Heart left ventricle (tissue), 16 donors: ENCODE results near the gene LHCGR. TPM values are rescaled to one million over a fixed set of nuclear protein-coding genes. Genes with fewer than 3 reads are reported as not detected.
A peak's percentile ranks its signal among the peaks of the same experiment; 100 is the strongest.

ENCODE experiments used
- ATAC-seq, 4 donors: fragments of 200-7000 bp; cut with Tn5 transposase; one replicate each; pipeline ENCODE4 v1.9.1; 2020 to 2022; ENCODE audit warnings: moderate library complexity in 4 of 4, mild to moderate bottlenecking in 3 of 4, moderate number of reproducible peaks in 1 of 4
- DNase-seq, 5 donors: peaks; one replicate each; pipeline ENCODE4 v3.0.0-alpha.2; 2020
- H3K27ac ChIP-seq, 12 donors: fragments of 200-600 bp; sonication (generic) in 4 of 12; one replicate each; pipeline versions ENCODE4 v1.5.0 to v1.8.0; 2016 to 2022; ENCODE audit warnings: mild to moderate bottlenecking in 2 of 12
- H3K27me3 ChIP-seq, 9 donors: fragments of 200-600 bp; sonication (generic) in 2 of 9; one replicate each; pipeline versions ENCODE4 v1.5.1 to v1.8.0; 2016 to 2022; ENCODE audit warnings: mild to moderate bottlenecking in 3 of 9
- H3K36me3 ChIP-seq, 9 donors: fragments of 200-600 bp; sonication (generic) in 2 of 9; one replicate each; pipeline versions ENCODE4 v1.5.0 to v1.8.0; 2018 to 2022; ENCODE audit warnings: mild to moderate bottlenecking in 2 of 9
- H3K4me1 ChIP-seq, 12 donors: fragments of 200-600 bp; sonication (generic) in 4 of 12; one replicate each; pipeline versions ENCODE4 v1.5.0 to v1.8.0; 2016 to 2022; ENCODE audit warnings: mild to moderate bottlenecking in 3 of 12
- H3K4me3 ChIP-seq, 12 donors: fragments of 200-600 bp; sonication (generic) in 4 of 12; one replicate each; pipeline versions ENCODE4 v1.5.0 to v1.8.0; 2017 to 2022; ENCODE audit warnings: mild to moderate bottlenecking in 9 of 12, moderate library complexity in 4 of 12
- H3K9me3 ChIP-seq, 12 donors: fragments of 200-600 bp; sonication (generic) in 4 of 12; one replicate each; pipeline versions ENCODE4 v1.5.0 to v1.8.0; 2016 to 2022; ENCODE audit warnings: mild to moderate bottlenecking in 1 of 12
- POLR2A ChIP-seq, 2 donors: fragments of 450-650 bp; IDR thresholded peaks; one replicate each; pipeline ENCODE4 v1.6.1; 2017; ENCODE audit warnings: antibody characterized with exemption in 2 of 2, mild to moderate bottlenecking in 2 of 2, moderate library complexity in 2 of 2
- WGBS, 4 donors: extraction: QIAGEN DNeasy Blood & Tissue Kit in 2 of 4; methylation state at CpG; one replicate each; pipeline versions ENCODE4 v1.1.5 to v1.1.7; 2013 to 2018; 5-methylcytosine and 5-hydroxymethylcytosine counted together
- intact Hi-C, 10 donors: fragments of 100-400 bp; cut with DNase I; formaldehyde crosslinking; loops; one replicate each; pipeline versions ENCODE4 v1.11.1 to v1.14.2; 2022
- polyA plus RNA-seq, 2 donors: library from polyadenylated mRNA; stranded (reverse); fragments of 200-250 nt; gene quantifications; one replicate each; pipeline ENCODE4 v1.2.3, GENCODE V29; 2013
- total RNA-seq, 9 donors: library from RNA; depleted of rRNA in 2 of 9; stranded (reverse); fragments of >200 nt in 2 of 9; fragmentation: NEBNext Ultra II Directional in 3 of 9; extraction: Animal tissue kit (Norgen Biotek cat#: 25700) in 3 of 9; gene quantifications; one replicate each; pipeline versions ENCODE4 v1.1.0 to v1.2.4, GENCODE V29; 2016 to 2023
- TF ChIP-seq, protein P1 (sequence below), 12 donors: fragments of 200-600 bp; sonication (generic) in 4 of 12; IDR thresholded peaks; one replicate each; pipeline versions ENCODE4 v1.5.0 to v1.8.0; 2018 to 2022; ENCODE audit warnings: antibody characterized with exemption in 12 of 12, mild to moderate bottlenecking in 5 of 12
- donor health status: ischemic (EF 13 %, LVEDD 7.1; RV severe dilation, severe dysfunction).
- donor health status: healthy with polysubstance abuse.
- donor health status: DM: no; HTN: yes; CAD: no.
- donor health status: DM: no; HTN: no; CAD: no.
- donor health status: ischemic (EF 25% LVEDD 6.9; RV normal size, moderate dysfunction).
- donor health status: ischemic (EF 25% LVEDD 5.7; RV mildly dilated, moderate dysfunction).
- donor health status: healthy.
- donor health status: DM: yes; HTN: yes; CAD: no.
- donor health status: ischemic (EF 35%, LVEDD 5.7; RV mildly dilated, moderate dysfunction).
- donor health status: nonischemic (EF 11% LVEDD 7.7; RV severe dilation, severe dysfunction).
- donor health status: DM: yes; HTN: yes; CAD: no.
- donor health status: PGD.
- donor health status: ischemic (EF 29% LVEDD 5.4; RV normal size, mild dysfunction).
- donor health status: nonischemic (EF 23%, LVEDD 6.1; RV moderate dilation, normal function).

The LHCGR gene
- total and polyA plus RNA-seq, 11 donors = 0.09 to 1.4 (median 0.42) TPM; not detected in 6

DNA sequence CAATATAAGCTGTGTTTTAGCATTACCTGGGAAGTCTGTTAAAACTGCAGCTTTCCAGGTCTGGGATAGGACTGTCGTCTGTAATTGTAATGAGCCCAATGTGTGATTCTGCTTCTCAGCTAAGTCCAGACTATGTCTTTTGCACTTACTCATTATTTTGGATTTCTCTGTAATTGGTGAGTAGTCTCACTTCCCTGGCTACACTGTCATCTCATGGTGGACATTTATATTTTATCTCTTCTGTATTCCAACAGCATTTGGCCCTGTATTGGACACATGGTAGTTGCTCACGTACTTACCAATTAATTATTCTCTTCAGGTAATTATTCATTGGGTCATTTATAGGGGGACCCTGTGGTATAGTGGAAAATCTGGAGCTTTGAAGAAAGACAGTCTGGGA lies 28.0 kb downstream of the LHCGR start:
- no peak for TF ChIP-seq POLR2A (IDR thresholded peaks at IDR 0.05)
- TF ChIP-seq, protein P1, sequence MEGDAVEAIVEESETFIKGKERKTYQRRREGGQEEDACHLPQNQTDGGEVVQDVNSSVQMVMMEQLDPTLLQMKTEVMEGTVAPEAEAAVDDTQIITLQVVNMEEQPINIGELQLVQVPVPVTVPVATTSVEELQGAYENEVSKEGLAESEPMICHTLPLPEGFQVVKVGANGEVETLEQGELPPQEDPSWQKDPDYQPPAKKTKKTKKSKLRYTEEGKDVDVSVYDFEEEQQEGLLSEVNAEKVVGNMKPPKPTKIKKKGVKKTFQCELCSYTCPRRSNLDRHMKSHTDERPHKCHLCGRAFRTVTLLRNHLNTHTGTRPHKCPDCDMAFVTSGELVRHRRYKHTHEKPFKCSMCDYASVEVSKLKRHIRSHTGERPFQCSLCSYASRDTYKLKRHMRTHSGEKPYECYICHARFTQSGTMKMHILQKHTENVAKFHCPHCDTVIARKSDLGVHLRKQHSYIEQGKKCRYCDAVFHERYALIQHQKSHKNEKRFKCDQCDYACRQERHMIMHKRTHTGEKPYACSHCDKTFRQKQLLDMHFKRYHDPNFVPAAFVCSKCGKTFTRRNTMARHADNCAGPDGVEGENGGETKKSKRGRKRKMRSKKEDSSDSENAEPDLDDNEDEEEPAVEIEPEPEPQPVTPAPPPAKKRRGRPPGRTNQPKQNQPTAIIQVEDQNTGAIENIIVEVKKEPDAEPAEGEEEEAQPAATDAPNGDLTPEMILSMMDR (IDR thresholded peaks at IDR 0.05) = peak in 2 of 12 donors; percentile 22 to 41
- no peaks in the 10 kb centered on the region for H3K36me3 ChIP-seq
- peak in 1 of 4 donors; percentile 30 for ATAC-seq
- H3K4me1 ChIP-seq = peaks cover 0 to 14% (median 3%) of the 10 kb centered on the region in 12 donors
- 63 to 90% (median 87%) methylated on average over 2 of the region's 2 CpGs for WGBS, 4 donors
- intact Hi-C loops = loop anchor here in 3 of 10 donors (5.0 to 10.0 kb wide), 2 partner anchors 123 to 125 kb away; no protein-coding TSS in a partner anchor
- DNase-seq = no peak
- no peak overlapping the region for H3K4me3 ChIP-seq
- no peaks in the 10 kb centered on the region for H3K27me3 ChIP-seq
- peak overlapping the region in 1 of 12 donors; percentile 60 for H3K27ac ChIP-seq
- H3K9me3 ChIP-seq = no peaks in the 10 kb centered on the region

DNA sequence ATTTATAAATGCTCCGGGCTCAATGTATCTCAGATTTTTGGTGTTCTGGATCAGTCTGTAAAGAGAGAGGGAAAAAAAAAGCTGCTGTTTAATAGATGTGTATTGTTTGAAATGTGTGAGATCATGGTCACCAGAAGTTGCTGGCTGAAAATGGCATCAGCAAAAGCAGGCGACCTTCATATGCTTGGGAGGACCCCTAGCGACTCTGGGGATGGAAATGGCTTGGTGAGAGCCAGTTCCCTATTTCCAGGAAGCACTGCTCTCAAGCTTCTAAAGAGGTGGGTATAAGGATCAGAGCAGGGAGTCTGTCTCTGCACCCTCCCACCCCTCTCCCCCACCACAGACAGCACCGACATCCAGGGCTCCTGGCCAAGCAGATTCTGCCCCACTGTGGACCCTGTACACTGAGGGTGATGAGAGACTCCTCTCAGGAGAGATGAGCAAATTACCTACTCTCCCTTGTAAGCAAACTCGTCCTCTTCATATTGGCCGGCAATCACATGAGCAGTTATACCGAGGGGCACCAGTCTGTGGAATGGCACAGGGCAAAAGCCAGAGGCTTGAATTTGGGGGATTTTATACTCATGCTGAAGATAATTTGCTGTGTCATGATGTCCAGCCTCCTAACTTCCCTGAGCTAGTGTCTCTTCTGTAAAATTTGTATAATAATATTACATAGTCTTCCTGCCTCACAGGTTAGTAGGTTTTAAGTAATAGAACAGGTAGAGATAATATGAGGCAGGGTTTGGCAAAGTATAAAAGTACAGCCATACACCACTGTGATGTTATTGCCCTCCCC lies 29.6 kb downstream of the LHCGR start:
- TF ChIP-seq POLR2A (IDR thresholded peaks at IDR 0.05) = no peak
- TF ChIP-seq, protein P1 (IDR thresholded peaks at IDR 0.05) = no peak
- Histone ChIP-seq H3K4me1 (peaks cover 0 to 14% (median 3%) of the 10 kb centered on the region in 12 donors), H3K36me3 (no peaks in the 10 kb centered on the region), H3K9me3 (no peaks in the 10 kb centered on the region), H3K27me3 (no peaks in the 10 kb centered on the region), H3K4me3 (no peak overlapping the region), H3K27ac (no peak overlapping the region)
- WGBS, 4 donors = 63 to 72% (median 67%) methylated on average over 6 to 7 of the region's 7 CpGs
- ATAC-seq = no peak
- no peak for DNase-seq
- intact Hi-C loops = loop anchor here in 3 of 10 donors (5.0 to 10.0 kb wide), 2 partner anchors 121 to 124 kb away; no protein-coding TSS in a partner anchor

DNA sequence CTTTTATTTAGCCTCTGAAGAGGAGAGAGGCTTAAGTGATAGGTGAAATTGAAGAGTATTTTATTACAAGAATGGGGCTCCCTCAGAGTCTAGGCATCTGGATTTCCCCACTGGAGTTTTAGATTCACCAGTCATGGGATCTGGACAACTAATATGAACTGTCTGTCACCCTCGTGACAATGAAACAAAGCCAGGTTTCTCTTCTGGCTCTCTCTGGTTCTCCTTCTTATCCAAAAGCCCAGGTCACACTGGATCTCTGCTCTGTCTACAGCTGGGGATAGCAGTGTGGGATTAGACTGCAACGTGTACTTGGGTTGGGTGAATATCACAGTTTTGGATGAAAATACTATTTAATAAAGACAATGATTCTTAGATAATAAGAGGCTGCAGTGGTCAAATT lies 31.2 kb downstream of the LHCGR start:
- Histone ChIP-seq H3K4me3 (no peak overlapping the region), H3K4me1 (peaks cover 0 to 14% (median 3%) of the 10 kb centered on the region in 12 donors), H3K27ac (no peak overlapping the region), H3K9me3 (no peaks in the 10 kb centered on the region), H3K36me3 (no peaks in the 10 kb centered on the region), H3K27me3 (no peaks in the 10 kb centered on the region)
- no peak for TF ChIP-seq POLR2A (IDR thresholded peaks at IDR 0.05)
- TF ChIP-seq, protein P1 (IDR thresholded peaks at IDR 0.05) = no peak
- 30 to 51% (median 39%) methylated on average over 2 of the region's 2 CpGs for WGBS, 4 donors
- DNase-seq (no peak), ATAC-seq (peak in 1 of 4 donors; percentile 52)
- intact Hi-C loops = loop anchor here in 1 of 10 donors (10.0 kb wide), 1 partner anchor 119 kb away; no protein-coding TSS in a partner anchor

DNA sequence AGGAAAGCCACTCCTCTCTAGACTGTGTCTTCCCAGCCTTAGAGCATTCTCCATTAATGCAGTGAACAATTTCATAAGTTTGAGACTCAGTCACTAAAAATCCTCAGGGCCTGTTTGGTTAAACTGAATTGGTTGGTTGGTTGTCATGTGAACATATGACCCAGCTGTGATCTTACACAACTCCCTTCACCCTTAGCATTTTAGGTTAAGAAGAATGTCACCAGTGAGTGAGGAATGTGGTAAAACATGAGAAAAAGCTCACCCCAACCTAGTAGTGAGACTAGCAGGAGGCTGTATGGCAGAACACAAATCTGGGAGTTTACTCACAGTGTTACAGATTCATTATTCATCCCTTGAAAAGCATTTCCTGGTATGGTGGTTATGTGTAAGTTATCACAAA lies 32.4 kb downstream of the LHCGR start:
- no peaks in the 10 kb centered on the region for H3K36me3 ChIP-seq
- H3K4me3 ChIP-seq = no peak overlapping the region
- no peak overlapping the region for H3K27ac ChIP-seq
- no peak for DNase-seq
- ATAC-seq = no peak
- TF ChIP-seq, protein P1 (IDR thresholded peaks at IDR 0.05) = no peak
- TF ChIP-seq POLR2A (IDR thresholded peaks at IDR 0.05) = no peak
- H3K9me3 ChIP-seq = no peaks in the 10 kb centered on the region
- H3K4me1 ChIP-seq = peaks cover 0 to 4% (median 0%) of the 10 kb centered on the region in 12 donors
- no peaks in the 10 kb centered on the region for H3K27me3 ChIP-seq
- intact Hi-C loops = loop anchor here in 1 of 10 donors (10.0 kb wide), 1 partner anchor 118 kb away; no protein-coding TSS in a partner anchor
